Heart left ventricle (tissue), 16 donors: ENCODE measurements around the gene CDH7. TPM values are rescaled to one million over a fixed set of nuclear protein-coding genes. Genes with fewer than 3 reads are reported as not detected.

Experiments
- ATAC-seq, 4 donors: fragments of 200-7000 bp; cut with Tn5 transposase; one replicate each; pipeline ENCODE4 v1.9.1; 2020 to 2022; ENCODE audit warnings: moderate library complexity in 4 of 4, mild to moderate bottlenecking in 3 of 4, moderate number of reproducible peaks in 1 of 4
- DNase-seq, 5 donors: peaks; one replicate each; pipeline ENCODE4 v3.0.0-alpha.2; 2020
- H3K27ac ChIP-seq, 12 donors: fragments of 200-600 bp; sonication (generic) in 4 of 12; one replicate each; pipeline versions ENCODE4 v1.5.0 to v1.8.0; 2016 to 2022; ENCODE audit warnings: mild to moderate bottlenecking in 2 of 12
- H3K27me3 ChIP-seq, 9 donors: fragments of 200-600 bp; sonication (generic) in 2 of 9; one replicate each; pipeline versions ENCODE4 v1.5.1 to v1.8.0; 2016 to 2022; ENCODE audit warnings: mild to moderate bottlenecking in 3 of 9
- H3K36me3 ChIP-seq, 9 donors: fragments of 200-600 bp; sonication (generic) in 2 of 9; one replicate each; pipeline versions ENCODE4 v1.5.0 to v1.8.0; 2018 to 2022; ENCODE audit warnings: mild to moderate bottlenecking in 2 of 9
- H3K4me1 ChIP-seq, 12 donors: fragments of 200-600 bp; sonication (generic) in 4 of 12; one replicate each; pipeline versions ENCODE4 v1.5.0 to v1.8.0; 2016 to 2022; ENCODE audit warnings: mild to moderate bottlenecking in 3 of 12
- H3K4me3 ChIP-seq, 12 donors: fragments of 200-600 bp; sonication (generic) in 4 of 12; one replicate each; pipeline versions ENCODE4 v1.5.0 to v1.8.0; 2017 to 2022; ENCODE audit warnings: mild to moderate bottlenecking in 9 of 12, moderate library complexity in 4 of 12
- H3K9me3 ChIP-seq, 12 donors: fragments of 200-600 bp; sonication (generic) in 4 of 12; one replicate each; pipeline versions ENCODE4 v1.5.0 to v1.8.0; 2016 to 2022; ENCODE audit warnings: mild to moderate bottlenecking in 1 of 12
- POLR2A ChIP-seq, 2 donors: fragments of 450-650 bp; IDR thresholded peaks; one replicate each; pipeline ENCODE4 v1.6.1; 2017; ENCODE audit warnings: antibody characterized with exemption in 2 of 2, mild to moderate bottlenecking in 2 of 2, moderate library complexity in 2 of 2
- WGBS, 4 donors: extraction: QIAGEN DNeasy Blood & Tissue Kit in 2 of 4; methylation state at CpG; one replicate each; pipeline versions ENCODE4 v1.1.5 to v1.1.7; 2013 to 2018; 5-methylcytosine and 5-hydroxymethylcytosine counted together
- intact Hi-C, 10 donors: fragments of 100-400 bp; cut with DNase I; formaldehyde crosslinking; loops; one replicate each; pipeline versions ENCODE4 v1.11.1 to v1.14.2; 2022
- polyA plus RNA-seq, 2 donors: library from polyadenylated mRNA; stranded (reverse); fragments of 200-250 nt; gene quantifications; one replicate each; pipeline ENCODE4 v1.2.3, GENCODE V29; 2013
- total RNA-seq, 9 donors: library from RNA; depleted of rRNA in 2 of 9; stranded (reverse); fragments of >200 nt in 2 of 9; fragmentation: NEBNext Ultra II Directional in 3 of 9; extraction: Animal tissue kit (Norgen Biotek cat#: 25700) in 3 of 9; gene quantifications; one replicate each; pipeline versions ENCODE4 v1.1.0 to v1.2.4, GENCODE V29; 2016 to 2023
- TF ChIP-seq, protein P1 (sequence below), 12 donors: fragments of 200-600 bp; sonication (generic) in 4 of 12; IDR thresholded peaks; one replicate each; pipeline versions ENCODE4 v1.5.0 to v1.8.0; 2018 to 2022; ENCODE audit warnings: antibody characterized with exemption in 12 of 12, mild to moderate bottlenecking in 5 of 12
- donor health status: ischemic (EF 13 %, LVEDD 7.1; RV severe dilation, severe dysfunction).
- donor health status: healthy with polysubstance abuse.
- donor health status: DM: no; HTN: yes; CAD: no.
- donor health status: DM: no; HTN: no; CAD: no.
- donor health status: ischemic (EF 25% LVEDD 6.9; RV normal size, moderate dysfunction).
- donor health status: ischemic (EF 25% LVEDD 5.7; RV mildly dilated, moderate dysfunction).
- donor health status: healthy.
- donor health status: DM: yes; HTN: yes; CAD: no.
- donor health status: ischemic (EF 35%, LVEDD 5.7; RV mildly dilated, moderate dysfunction).
- donor health status: nonischemic (EF 11% LVEDD 7.7; RV severe dilation, severe dysfunction).
- donor health status: DM: yes; HTN: yes; CAD: no.
- donor health status: PGD.
- donor health status: ischemic (EF 29% LVEDD 5.4; RV normal size, mild dysfunction).
- donor health status: nonischemic (EF 23%, LVEDD 6.1; RV moderate dilation, normal function).

CDH7 gene
- total and polyA plus RNA-seq, 11 donors, result 0.04 TPM; not detected in 10

DNA sequence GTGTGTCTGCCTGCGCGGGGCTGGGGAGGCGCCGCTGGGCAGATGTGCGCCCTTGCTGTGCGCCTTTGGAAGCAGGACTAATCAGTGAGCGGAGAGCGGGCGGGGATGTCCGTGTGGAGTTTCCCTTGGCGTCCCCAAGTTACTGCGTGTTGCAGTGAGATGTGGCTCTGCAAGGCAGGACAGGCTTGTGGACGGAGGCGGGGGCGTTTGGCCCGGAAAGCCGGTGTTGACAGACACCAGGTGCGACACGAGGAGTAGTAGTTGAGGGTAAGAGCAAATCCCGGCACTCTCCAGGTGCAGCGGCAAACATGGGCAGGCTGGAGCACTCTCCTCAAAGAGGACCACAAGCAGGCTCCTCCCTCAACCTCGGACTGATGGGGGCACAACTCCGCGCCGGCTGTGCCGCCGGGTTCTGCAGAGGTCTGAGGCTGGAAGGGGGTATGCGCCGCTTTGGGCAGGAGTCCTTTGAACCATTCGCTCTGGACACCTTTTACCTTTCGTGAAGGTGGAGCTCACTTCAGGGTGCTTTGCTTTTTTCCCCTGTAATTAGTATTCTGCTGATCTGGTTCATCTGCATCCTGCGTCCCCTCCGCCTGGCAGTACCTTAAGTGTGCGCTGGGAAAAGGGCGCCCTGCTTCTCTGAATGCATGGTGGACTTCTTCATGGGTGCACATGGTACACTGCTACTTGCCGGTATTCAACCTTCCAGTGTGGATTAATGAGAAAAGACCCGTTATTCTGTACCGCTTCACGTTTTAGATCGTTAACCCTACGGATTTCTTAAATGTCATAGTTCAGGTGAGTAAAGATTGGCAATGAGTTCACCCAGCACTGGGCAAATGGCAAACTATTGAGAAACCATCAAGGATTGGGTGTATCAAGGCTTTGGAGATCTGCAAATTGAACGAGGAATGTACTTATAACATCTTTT is 608 bp downstream of the CDH7 start:
- WGBS, 4 donors, result 8 to 13% (median 9%) methylated on average over 25 to 42 of the region's 42 CpGs
- H3K9me3 ChIP-seq, result no peaks in the 10 kb centered on the region
- H3K4me3 ChIP-seq, result peak overlapping the region; percentile 17 to 66 (median 46)
- no peaks in the 10 kb centered on the region for H3K36me3 ChIP-seq
- peaks cover 0 to 10% (median 0%) of the 10 kb centered on the region in 12 donors for H3K4me1 ChIP-seq
- no peak for TF ChIP-seq POLR2A (IDR thresholded peaks at IDR 0.05)
- TF ChIP-seq, protein P1, sequence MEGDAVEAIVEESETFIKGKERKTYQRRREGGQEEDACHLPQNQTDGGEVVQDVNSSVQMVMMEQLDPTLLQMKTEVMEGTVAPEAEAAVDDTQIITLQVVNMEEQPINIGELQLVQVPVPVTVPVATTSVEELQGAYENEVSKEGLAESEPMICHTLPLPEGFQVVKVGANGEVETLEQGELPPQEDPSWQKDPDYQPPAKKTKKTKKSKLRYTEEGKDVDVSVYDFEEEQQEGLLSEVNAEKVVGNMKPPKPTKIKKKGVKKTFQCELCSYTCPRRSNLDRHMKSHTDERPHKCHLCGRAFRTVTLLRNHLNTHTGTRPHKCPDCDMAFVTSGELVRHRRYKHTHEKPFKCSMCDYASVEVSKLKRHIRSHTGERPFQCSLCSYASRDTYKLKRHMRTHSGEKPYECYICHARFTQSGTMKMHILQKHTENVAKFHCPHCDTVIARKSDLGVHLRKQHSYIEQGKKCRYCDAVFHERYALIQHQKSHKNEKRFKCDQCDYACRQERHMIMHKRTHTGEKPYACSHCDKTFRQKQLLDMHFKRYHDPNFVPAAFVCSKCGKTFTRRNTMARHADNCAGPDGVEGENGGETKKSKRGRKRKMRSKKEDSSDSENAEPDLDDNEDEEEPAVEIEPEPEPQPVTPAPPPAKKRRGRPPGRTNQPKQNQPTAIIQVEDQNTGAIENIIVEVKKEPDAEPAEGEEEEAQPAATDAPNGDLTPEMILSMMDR (IDR thresholded peaks at IDR 0.05), result no peak
- H3K27me3 ChIP-seq, result peaks cover 6 to 32% (median 23%) of the 10 kb centered on the region in 9 donors
- H3K27ac ChIP-seq, result no peak overlapping the region
- ATAC-seq (peak in 2 of 4 donors; percentile 14 to 24), DNase-seq (no peak)
- intact Hi-C loops, result no loop called here

DNA sequence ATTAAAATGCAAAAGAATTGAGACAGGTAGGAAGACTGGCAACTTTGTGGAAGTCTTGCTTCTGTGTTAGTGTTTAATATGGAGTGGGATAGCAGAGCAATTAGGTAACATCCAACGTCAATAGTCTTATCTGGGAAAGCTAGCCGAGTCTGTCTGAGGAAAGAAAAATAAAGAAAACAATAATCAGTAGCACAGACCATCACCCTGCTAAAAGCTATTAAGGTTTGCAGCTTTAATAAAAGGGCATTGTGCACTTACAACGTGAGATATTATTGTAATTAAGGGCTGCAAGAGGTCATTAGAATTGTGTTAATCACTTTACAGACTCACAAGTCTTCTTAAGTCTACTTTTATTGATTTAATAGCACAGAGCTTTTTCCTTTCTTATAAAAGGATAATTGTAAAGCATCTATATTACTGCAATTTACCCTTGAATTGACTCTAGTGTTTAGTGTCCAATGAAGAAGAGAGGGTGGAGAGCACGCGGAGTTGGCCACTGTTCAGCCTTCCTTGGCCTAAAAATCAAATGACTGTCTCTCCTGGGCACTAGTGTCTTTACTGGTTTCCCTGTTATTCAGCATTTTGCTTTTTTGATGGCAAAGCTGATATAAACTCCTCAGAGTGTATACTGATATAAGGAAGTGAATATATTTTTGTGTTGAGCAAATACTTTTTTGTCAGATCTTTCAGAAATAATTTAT is 2.0 kb downstream of the CDH7 start:
- TF ChIP-seq POLR2A (IDR thresholded peaks at IDR 0.05), result no peak
- TF ChIP-seq, protein P1 (IDR thresholded peaks at IDR 0.05), result no peak

DNA sequence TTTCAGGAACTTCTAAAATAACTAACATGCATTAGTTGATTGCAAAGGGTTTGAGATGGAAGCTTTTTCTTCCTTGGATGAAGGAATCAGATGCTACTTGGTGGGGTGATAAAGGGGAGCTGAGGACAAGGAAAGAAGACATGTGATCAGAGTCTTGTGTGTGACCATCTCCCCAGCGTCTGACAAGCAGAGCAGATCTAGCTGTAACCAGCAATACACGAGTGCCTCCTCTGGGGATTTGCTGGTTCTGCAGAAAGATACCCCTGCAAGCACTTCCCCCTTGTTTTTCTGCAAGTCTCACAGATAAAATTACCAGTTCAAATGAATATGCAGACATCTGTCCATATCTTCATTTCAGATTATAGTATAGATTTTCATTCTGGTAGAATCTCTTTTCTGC is 2.7 kb downstream of the CDH7 start:
- intact Hi-C loops, result no loop called here
- Histone ChIP-seq H3K4me3 (no peak overlapping the region), H3K9me3 (no peaks in the 10 kb centered on the region), H3K4me1 (peaks cover 0 to 10% (median 0%) of the 10 kb centered on the region in 12 donors), H3K27ac (no peak overlapping the region), H3K27me3 (peaks cover 6 to 30% (median 23%) of the 10 kb centered on the region in 9 donors), H3K36me3 (no peaks in the 10 kb centered on the region)
- TF ChIP-seq, protein P1 (IDR thresholded peaks at IDR 0.05), result peak in 3 of 12 donors; percentile 28 to 30 (median 29)
- TF ChIP-seq POLR2A (IDR thresholded peaks at IDR 0.05), result no peak
- ATAC-seq, result no peak
- WGBS, 4 donors, result 5 to 13% (median 9%) methylated on average over 2 of the region's 2 CpGs
- DNase-seq, result no peak

More for the DNA sequence above, 2.0 kb downstream of the CDH7 start:
- Histone ChIP-seq H3K27me3 (peaks cover 6 to 32% (median 23%) of the 10 kb centered on the region in 9 donors), H3K27ac (no peak overlapping the region), H3K4me3 (no peak overlapping the region), H3K36me3 (no peaks in the 10 kb centered on the region), H3K9me3 (no peaks in the 10 kb centered on the region), H3K4me1 (peaks cover 0 to 10% (median 0%) of the 10 kb centered on the region in 12 donors)
- ATAC-seq (no peak), DNase-seq (no peak)
- intact Hi-C loops, result no loop called here
- 48 to 53% (median 49%) methylated on average over 5 of the region's 5 CpGs for WGBS, 4 donors

- peaks cover 6 to 28% (median 22%) of the 10 kb centered on the region in 9 donors for H3K27me3 ChIP-seq
Observed at GRCh38 chr18:65754121-65754520, 3.3 kb downstream of the CDH7 start.

More at GRCh38 chr18:65754121-65754520, 3.3 kb downstream of the CDH7 start:
- Histone ChIP-seq H3K4me1 (peaks cover 0 to 10% (median 0%) of the 10 kb centered on the region in 12 donors), H3K4me3 (no peak overlapping the region), H3K36me3 (no peaks in the 10 kb centered on the region), H3K27ac (no peak overlapping the region), H3K9me3 (no peaks in the 10 kb centered on the region)
- 40 to 43% (median 41%) methylated on average over 3 of the region's 3 CpGs for WGBS, 4 donors
- TF ChIP-seq, protein P1 (IDR thresholded peaks at IDR 0.05), result no peak
- no peak for TF ChIP-seq POLR2A (IDR thresholded peaks at IDR 0.05)
- DNase-seq (no peak), ATAC-seq (no peak)
- intact Hi-C loops, result no loop called here
